Stimulated activated naive B cell treated with anti-CD40 and anti-IgM and Interleukin-4, amounts not matched to agents 10 μg/mL and 1 μg/mL and 100 μg/mL, for 72 hours (primary cell): ENCODE data around the gene HS3ST5.

Experiments
- ATAC-seq, 2 donors: fragments of 150-1000 bp; cut with Tn5 transposase; replicated peaks; 2 replicates each; pipeline ENCODE4 v1.10.0; 2021; ENCODE audit warnings: moderate library complexity in 1 of 2
- DNase-seq: peaks from one replicate; pipeline ENCODE4 v3.0.0; 2021
- H3K27ac Mint-ChIP-seq: one replicate; pipeline ENCODE4 v1.8.0; 2022; ENCODE audit warnings: mild to moderate bottlenecking, mixed read lengths
- H3K27me3 Mint-ChIP-seq, 2 donors: one replicate each; pipeline ENCODE4 v1.8.0; 2022; ENCODE audit warnings: mixed read lengths in 2 of 2
- H3K36me3 Mint-ChIP-seq, 2 donors: one replicate each; pipeline ENCODE4 v1.8.0; 2022; ENCODE audit warnings: mixed read lengths in 2 of 2, mild to moderate bottlenecking in 1 of 2
- H3K4me1 Mint-ChIP-seq, 2 donors: one replicate each; pipeline ENCODE4 v1.8.0; 2022; ENCODE audit warnings: mixed read lengths in 2 of 2, mild to moderate bottlenecking in 1 of 2
- H3K4me3 Mint-ChIP-seq, 2 donors: one replicate each; pipeline ENCODE4 v1.8.0; 2022; ENCODE audit warnings: mild to moderate bottlenecking in 2 of 2, mixed read lengths in 2 of 2, moderate library complexity in 1 of 2
- H3K9me3 Mint-ChIP-seq, 2 donors: one replicate each; pipeline ENCODE4 v1.8.0; 2022; ENCODE audit warnings: mixed read lengths in 2 of 2, mild to moderate bottlenecking in 1 of 2

Gene HS3ST5

DNA sequence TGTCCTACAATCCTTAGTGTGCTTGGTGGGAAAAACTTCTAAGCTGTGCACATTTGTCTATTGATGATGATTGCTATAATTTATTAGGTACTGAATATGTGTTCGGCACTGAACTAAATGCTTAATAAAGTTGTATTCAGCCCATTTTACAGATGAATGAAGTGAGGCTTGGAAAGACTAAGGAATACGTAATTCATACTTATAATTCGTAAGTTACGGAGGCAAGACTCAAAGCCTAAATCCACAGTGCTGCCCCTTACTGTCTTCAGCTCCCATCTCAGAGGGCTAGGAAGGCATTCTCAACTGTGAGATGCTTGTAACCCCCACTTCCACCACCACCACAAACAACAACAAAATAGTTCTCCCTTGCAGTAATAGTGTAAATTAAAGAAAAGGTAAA, 171.3 kb downstream of the HS3ST5 start:
- no peak overlapping the region for H3K27ac Mint-ChIP-seq
- ATAC-seq: no peak
- DNase-seq: no peak
- H3K9me3 Mint-ChIP-seq: no peaks in the 10 kb centered on the region
- no peaks in the 10 kb centered on the region for H3K4me1 Mint-ChIP-seq
- no peak overlapping the region for H3K4me3 Mint-ChIP-seq
- no peaks in the 10 kb centered on the region for H3K36me3 Mint-ChIP-seq
- H3K27me3 Mint-ChIP-seq: no peaks in the 10 kb centered on the region

DNA sequence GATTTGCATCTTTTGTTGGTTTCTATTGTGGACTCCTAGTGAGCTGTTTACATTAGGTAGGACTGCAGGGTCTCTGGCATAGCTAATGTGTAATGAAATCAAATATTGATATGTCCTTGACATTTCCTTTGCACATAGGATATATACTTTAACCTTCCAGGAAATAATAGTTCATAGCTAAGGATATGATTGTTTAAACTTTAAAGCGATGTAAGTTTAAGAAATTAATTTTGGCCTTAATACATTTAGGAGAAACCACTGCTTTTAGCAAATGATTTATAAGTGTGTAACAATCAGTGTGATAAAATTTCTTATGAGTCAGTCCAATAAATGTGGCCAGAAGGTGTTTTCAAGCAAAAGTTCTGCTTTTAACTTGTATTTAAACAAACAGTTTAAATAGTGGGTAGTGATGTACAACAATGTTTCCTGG, 171.8 kb downstream of the HS3ST5 start:
- DNase-seq (no peak), ATAC-seq (no peak)
- Mint-ChIP-seq H3K4me1 (no peaks in the 10 kb centered on the region), H3K27me3 (no peaks in the 10 kb centered on the region), H3K9me3 (no peaks in the 10 kb centered on the region), H3K27ac (no peak overlapping the region), H3K4me3 (no peak overlapping the region), H3K36me3 (no peaks in the 10 kb centered on the region)

DNA sequence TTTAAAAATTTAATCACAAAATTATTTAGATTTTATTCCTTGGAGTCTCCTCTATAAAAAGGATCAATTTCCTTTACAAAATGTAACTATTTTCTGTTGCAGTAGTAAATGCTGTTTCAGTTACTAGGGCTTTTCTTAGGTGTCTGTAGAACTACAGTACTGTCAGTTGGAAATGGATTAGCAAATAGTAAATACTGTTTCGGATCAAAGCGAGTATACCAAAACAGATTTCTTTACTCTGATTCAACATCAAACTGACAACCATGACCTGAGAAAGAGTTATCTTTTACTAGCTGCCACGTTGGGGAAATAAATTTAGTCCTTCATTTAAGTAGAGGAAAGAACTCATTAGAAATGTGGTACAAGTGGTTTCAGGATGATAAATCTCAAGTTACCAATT, 172.5 kb downstream of the HS3ST5 start:
- no peaks in the 10 kb centered on the region for H3K9me3 Mint-ChIP-seq
- no peaks in the 10 kb centered on the region for H3K27me3 Mint-ChIP-seq
- ATAC-seq (no peak), DNase-seq (no peak)
- no peak overlapping the region for H3K4me3 Mint-ChIP-seq
- no peak overlapping the region for H3K27ac Mint-ChIP-seq
- no peaks in the 10 kb centered on the region for H3K4me1 Mint-ChIP-seq
- no peaks in the 10 kb centered on the region for H3K36me3 Mint-ChIP-seq

DNA sequence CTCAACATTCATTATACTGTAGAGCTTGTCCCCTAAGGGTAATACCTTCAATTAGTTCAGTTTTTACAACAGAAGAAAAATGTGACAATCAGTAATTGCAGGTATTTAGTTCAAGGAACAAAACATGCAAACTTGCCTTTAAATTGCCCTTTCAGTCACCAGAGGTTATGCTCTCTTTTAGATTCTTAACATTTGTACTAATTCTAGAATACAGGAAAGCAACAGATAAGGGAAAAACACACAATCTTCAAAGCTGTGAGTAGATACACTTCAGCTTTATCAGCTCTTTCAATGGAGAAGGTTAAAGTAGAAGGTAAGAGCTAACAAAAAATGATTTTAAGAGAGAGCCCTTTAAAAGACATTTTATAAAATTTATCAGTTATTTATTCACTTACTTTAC, 173.1 kb downstream of the HS3ST5 start:
- Mint-ChIP-seq H3K4me1 (no peaks in the 10 kb centered on the region), H3K27ac (no peak overlapping the region), H3K4me3 (no peak overlapping the region), H3K36me3 (no peaks in the 10 kb centered on the region), H3K9me3 (no peaks in the 10 kb centered on the region), H3K27me3 (no peaks in the 10 kb centered on the region)
- no peak for DNase-seq
- ATAC-seq: no peak

DNA sequence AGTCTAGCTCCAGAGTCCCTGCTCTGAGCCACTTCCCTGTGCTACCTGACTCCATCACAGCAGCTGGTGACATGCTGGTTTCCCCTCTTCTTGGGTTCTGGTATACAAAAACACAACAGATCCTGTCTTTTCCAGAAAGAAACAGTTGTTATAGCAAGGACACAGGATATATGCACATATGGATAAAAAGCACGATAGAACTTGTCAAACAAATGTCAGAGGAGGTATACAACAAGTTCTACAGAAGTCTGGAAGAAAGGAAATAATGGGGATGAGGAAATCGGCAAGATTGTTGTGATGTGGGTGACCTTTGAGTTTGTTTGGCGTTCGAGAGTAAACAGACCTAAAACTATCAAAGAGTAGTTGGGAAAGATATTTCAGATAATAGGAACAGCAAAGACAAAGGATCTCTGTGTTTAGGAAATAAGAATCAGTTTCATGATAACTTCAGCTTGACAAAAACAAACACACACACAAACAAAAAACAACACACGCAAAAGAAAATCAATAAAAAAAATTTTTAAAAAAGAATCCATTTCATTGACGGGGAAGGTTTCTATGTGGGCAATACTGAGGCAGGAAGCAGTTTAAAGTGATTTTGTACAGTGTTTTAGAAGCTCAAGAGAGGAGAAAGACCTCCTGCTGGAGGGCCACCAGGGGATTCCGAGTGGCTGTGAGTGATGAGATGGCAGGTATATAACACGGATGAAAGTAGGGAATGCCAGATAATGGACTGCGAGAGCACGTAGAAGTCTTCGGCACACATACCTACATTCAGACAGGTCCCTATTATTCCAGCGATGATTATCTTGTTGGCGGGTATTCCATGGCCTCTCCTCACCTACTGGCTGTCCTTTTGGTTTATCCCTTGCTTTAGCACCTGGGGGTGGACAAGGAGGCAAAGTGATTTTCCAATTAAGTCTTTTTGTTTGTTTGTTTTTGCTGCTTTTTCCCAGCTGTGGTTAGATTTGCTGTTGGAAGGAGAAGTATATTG, 174.9 kb downstream of the HS3ST5 start:
- H3K4me3 Mint-ChIP-seq: no peak overlapping the region
- no peaks in the 10 kb centered on the region for H3K36me3 Mint-ChIP-seq
- no peaks in the 10 kb centered on the region for H3K4me1 Mint-ChIP-seq
- no peak overlapping the region for H3K27ac Mint-ChIP-seq
- H3K27me3 Mint-ChIP-seq: no peaks in the 10 kb centered on the region
- no peak for DNase-seq
- no peak for ATAC-seq
- H3K9me3 Mint-ChIP-seq: no peaks in the 10 kb centered on the region

DNA sequence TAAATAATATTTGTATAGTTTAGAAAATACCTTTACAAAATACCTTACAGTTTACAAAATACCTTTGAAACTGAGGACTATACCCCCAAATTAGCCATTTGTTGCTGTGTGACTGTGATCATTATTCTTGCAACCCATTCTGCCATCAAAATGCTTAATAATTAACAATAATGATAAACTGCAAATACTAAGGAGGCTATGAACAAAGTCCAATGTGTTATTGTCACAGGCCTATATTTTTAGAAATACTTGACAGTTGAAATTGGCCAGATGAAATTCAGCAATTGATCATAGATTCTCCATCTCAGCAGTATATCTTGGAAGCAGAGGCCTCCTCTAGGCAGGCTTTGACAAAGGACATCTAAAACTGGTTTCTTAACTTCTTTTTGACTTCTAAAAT, 178.6 kb downstream of the HS3ST5 start:
- Mint-ChIP-seq H3K4me1 (no peaks in the 10 kb centered on the region), H3K4me3 (no peak overlapping the region), H3K9me3 (no peaks in the 10 kb centered on the region), H3K36me3 (no peaks in the 10 kb centered on the region), H3K27me3 (no peaks in the 10 kb centered on the region), H3K27ac (no peak overlapping the region)
- ATAC-seq: no peak
- DNase-seq: no peak

DNA sequence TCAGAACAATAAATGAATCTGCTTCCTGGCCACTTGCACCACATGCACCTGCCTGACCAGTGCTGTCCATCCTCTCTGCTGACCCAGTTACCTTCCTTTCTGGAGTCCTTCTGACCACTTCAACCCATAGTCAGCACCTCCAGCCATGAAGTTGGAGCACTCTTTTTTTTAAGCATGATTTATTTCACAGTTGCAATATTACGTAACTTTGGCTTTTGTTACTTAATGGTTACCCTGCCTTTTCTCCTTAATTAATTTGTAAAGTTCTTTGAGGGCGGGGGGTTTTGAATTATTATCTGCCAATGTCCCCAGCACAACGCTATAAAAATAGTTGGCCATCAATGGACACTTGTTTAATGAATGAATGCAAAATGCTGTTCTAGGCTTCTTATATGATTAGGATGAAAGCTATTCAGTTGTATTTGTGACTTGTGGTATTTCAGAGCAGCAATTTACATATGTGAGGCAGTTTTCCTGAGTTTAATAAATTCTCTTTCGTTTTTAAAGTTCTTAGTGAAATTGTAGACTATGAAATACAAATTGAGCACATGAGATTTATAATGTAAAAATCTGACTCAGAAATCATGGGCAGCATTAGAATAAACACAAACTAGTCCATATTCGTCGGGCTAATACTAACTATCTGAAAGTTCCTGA, 180.0 kb downstream of the HS3ST5 start:
- Mint-ChIP-seq H3K27ac (no peak overlapping the region), H3K27me3 (no peaks in the 10 kb centered on the region), H3K36me3 (no peaks in the 10 kb centered on the region), H3K4me1 (no peaks in the 10 kb centered on the region), H3K4me3 (no peak overlapping the region), H3K9me3 (no peaks in the 10 kb centered on the region)
- no peak for DNase-seq
- ATAC-seq: no peak

DNA sequence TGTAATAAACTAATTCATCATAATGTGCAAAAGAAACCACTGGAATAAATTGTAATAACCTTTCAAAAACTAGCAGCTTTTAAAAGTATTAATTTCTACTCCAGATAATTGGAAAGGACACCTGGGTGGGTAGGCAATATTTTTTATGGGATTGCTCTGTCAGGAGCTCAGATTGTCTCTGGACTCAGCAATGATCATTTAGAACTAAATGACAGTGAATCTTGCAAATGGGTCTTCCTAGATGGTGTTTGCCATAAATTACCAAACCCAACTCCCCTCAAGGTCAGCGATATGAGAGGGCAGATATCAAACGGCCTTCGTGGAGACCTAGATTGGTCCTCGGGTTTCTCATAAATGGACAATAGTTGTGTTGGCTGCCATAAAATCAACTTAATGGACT, 181.9 kb downstream of the HS3ST5 start:
- DNase-seq (no peak), ATAC-seq (no peak)
- H3K27ac Mint-ChIP-seq: no peak overlapping the region
- no peaks in the 10 kb centered on the region for H3K9me3 Mint-ChIP-seq
- H3K4me3 Mint-ChIP-seq: no peak overlapping the region
- H3K4me1 Mint-ChIP-seq: no peaks in the 10 kb centered on the region
- no peaks in the 10 kb centered on the region for H3K27me3 Mint-ChIP-seq
- H3K36me3 Mint-ChIP-seq: no peaks in the 10 kb centered on the region

DNA sequence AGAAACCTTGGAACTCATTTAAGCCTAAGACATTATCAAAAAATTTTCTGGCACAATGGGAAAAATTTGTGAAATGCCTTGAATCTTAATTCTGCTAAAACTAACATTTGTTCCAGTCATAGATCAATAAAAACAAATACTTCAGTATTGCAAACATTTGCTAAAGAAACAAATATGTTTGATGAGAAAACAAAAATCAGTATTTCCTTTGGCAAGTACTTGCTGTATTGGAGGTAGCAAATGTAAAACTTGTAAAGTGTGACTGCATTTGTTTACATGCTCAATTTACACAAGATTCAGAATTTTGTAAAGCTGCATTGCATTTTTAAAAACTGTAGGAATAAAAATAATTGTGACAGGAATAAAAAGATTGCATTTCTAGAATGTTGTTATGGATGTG, 183.1 kb downstream of the HS3ST5 start:
- DNase-seq (no peak), ATAC-seq (no peak)
- H3K27ac Mint-ChIP-seq: no peak overlapping the region
- H3K27me3 Mint-ChIP-seq: no peaks in the 10 kb centered on the region
- no peak overlapping the region for H3K4me3 Mint-ChIP-seq
- H3K9me3 Mint-ChIP-seq: no peaks in the 10 kb centered on the region
- H3K36me3 Mint-ChIP-seq: no peaks in the 10 kb centered on the region
- H3K4me1 Mint-ChIP-seq: no peaks in the 10 kb centered on the region

DNA sequence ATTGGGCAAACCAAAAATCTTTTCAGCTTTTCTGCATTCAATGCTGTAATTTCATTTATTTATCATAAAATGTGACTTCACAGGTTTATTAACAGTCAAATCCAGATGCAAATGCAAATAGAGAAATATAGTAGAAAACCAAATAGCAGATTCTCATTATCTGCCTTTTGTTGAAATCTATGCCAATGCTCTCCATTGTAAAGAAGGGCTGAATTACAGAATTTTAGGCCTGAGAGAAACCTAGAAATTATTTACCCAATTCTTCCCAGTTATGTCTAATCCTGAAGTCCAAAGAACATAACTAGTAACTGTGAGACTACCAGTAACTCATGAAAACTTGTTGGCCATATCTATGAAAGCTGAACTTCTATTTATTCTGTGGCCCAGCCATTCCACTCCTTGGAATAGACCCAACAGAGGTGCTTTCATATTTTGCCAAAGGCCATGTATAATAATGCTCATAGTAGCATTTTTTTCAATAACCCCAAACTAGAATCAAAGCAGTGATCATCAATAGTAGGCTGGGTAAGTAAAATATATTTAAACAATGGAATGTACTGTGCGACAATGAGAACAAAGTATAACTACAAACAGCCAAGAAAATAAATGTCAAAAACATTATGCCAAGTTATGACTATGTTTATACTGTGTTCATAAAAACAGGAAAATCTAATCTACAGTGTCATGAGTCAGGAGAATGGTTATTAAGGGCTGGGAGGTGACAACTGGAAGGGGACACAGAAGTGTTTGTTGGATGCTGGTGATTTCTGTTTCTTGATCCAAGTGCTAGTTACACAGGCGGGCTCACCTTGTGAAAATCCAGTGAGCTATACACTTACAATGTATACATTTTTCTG, 183.8 kb downstream of the HS3ST5 start:
- DNase-seq (no peak), ATAC-seq (no peak)
- no peaks in the 10 kb centered on the region for H3K27me3 Mint-ChIP-seq
- H3K36me3 Mint-ChIP-seq: no peaks in the 10 kb centered on the region
- no peak overlapping the region for H3K27ac Mint-ChIP-seq
- no peaks in the 10 kb centered on the region for H3K9me3 Mint-ChIP-seq
- H3K4me1 Mint-ChIP-seq: no peaks in the 10 kb centered on the region
- H3K4me3 Mint-ChIP-seq: no peak overlapping the region

DNA sequence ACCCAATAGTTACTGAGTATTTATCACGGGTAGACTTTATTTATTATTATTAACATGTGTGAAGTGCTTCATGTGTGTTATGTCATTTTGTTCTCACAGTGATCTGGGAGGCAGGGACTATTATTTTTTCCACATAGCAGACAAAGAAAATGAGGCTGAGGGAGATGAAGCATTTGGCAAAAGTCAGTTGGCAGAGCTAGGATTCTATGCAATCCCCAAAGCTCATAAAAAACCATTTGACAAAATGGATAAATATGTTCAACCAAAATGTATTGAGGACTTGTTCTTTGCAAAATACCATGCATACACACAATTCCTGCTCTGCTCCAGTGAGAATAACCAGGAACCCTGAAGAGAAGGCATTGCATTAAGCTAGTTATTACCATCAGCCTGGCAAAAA, 184.4 kb downstream of the HS3ST5 start:
- DNase-seq: no peak
- H3K4me1 Mint-ChIP-seq: no peaks in the 10 kb centered on the region
- no peaks in the 10 kb centered on the region for H3K9me3 Mint-ChIP-seq
- H3K27me3 Mint-ChIP-seq: no peaks in the 10 kb centered on the region
- H3K36me3 Mint-ChIP-seq: no peaks in the 10 kb centered on the region
- no peak for ATAC-seq
- no peak overlapping the region for H3K4me3 Mint-ChIP-seq
- no peak overlapping the region for H3K27ac Mint-ChIP-seq

DNA sequence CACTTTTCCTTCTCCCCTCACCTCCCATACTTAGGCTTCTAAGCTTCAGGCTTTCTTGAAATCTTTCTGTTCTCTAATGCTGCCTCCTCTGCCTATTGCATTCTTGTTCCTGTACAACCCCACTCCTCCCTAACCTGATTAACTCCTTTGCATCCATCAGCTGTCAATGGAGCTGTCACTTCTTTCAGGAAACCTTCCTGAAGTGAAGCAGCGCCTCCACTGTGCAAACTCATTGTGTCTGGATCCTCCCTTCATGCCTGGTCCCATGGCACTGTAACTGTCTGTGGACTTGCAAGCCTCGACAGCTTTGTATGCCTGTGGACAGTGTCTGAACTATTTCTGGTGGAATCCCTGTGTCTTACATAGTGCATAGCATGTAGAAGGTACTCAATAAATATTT, 185.0 kb downstream of the HS3ST5 start:
- no peaks in the 10 kb centered on the region for H3K4me1 Mint-ChIP-seq
- no peak for DNase-seq
- H3K27ac Mint-ChIP-seq: no peak overlapping the region
- no peaks in the 10 kb centered on the region for H3K36me3 Mint-ChIP-seq
- no peak for ATAC-seq
- H3K4me3 Mint-ChIP-seq: no peak overlapping the region
- H3K27me3 Mint-ChIP-seq: no peaks in the 10 kb centered on the region
- H3K9me3 Mint-ChIP-seq: no peaks in the 10 kb centered on the region

DNA sequence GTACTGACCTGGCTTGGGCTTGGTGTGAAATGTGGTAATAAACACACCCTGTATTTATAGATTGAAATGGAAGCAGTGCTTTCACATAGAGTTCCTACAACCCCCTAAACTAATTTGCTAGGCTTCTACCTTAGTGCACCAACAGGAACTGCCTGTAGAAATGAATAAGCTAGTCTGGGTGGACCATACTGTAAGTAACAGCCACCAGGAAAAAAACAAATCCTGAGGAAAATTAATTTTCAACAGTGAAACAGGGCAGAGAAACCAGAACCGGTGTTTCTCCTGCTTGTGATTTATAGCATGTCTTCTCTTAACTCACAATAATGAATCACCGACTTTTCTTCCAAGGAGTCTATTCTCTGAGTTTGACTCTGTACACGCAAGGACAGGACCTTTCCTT, 187.1 kb downstream of the HS3ST5 start:
- Mint-ChIP-seq H3K27me3 (no peaks in the 10 kb centered on the region), H3K27ac (no peak overlapping the region), H3K4me1 (no peaks in the 10 kb centered on the region), H3K9me3 (no peaks in the 10 kb centered on the region), H3K4me3 (no peak overlapping the region), H3K36me3 (no peaks in the 10 kb centered on the region)
- ATAC-seq: no peak
- no peak for DNase-seq

DNA sequence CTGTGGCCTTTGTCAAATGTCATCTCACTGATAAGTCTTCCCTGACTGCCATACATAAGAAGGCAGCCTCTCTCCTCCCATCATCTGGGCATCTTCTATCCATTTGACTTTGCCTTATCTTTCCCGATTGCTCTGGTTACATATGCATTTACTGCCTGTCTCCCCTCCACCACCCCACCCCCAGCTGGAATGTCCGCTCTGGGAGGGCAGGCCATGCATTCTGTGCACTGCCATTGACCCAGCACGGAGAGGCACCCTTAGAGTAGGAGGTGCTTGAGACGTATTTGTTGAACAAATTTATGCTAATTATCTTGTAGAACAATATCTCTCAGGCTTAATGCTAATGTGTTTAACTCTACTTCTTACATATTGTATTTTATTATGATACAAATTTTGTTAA, 188.0 kb downstream of the HS3ST5 start:
- H3K9me3 Mint-ChIP-seq: no peaks in the 10 kb centered on the region
- no peaks in the 10 kb centered on the region for H3K27me3 Mint-ChIP-seq

More for the DNA sequence above, 188.0 kb downstream of the HS3ST5 start:
- no peaks in the 10 kb centered on the region for H3K36me3 Mint-ChIP-seq
- no peak overlapping the region for H3K27ac Mint-ChIP-seq
- H3K4me3 Mint-ChIP-seq: no peak overlapping the region
- DNase-seq (no peak), ATAC-seq (no peak)
- no peaks in the 10 kb centered on the region for H3K4me1 Mint-ChIP-seq
